Ovary (tissue), 9 donors: ENCODE measurements around the gene FCN2. TPM values are rescaled to one million over a fixed set of nuclear protein-coding genes. Genes with fewer than 3 reads are reported as not detected.

Source experiments
- DNase-seq, 5 donors: peaks; one replicate each; pipeline ENCODE4 v3.0.0-alpha.2; 2019 to 2020
- H3K27ac ChIP-seq, 2 donors: fragments of 200-600 bp; one replicate each; pipeline versions ENCODE4 v1.5.1 to v1.8.0; 2019 to 2022
- H3K27me3 ChIP-seq: fragments of 200-600 bp; one replicate; pipeline ENCODE4 v1.8.0; 2022
- H3K36me3 ChIP-seq: fragments of 200-600 bp; sonication (generic); one replicate; pipeline ENCODE4 v1.5.1; 2019
- H3K4me1 ChIP-seq: one replicate; pipeline ENCODE4 v1.8.1; 2013; ENCODE audit warnings: mild to moderate bottlenecking, moderate library complexity; ENCODE audit not compliant: insufficient read depth
- H3K4me3 ChIP-seq: fragments of 200-600 bp; sonication (generic); one replicate; pipeline ENCODE4 v1.5.1; 2017
- H3K9me3 ChIP-seq, 2 donors: fragments of 200-600 bp in 1 of 2; sonication (generic) in 1 of 2; one replicate each; pipeline versions ENCODE4 v1.5.1 to v1.8.1; 2013 to 2019; ENCODE audit warnings: mild to moderate bottlenecking in 1 of 2, moderate library complexity in 1 of 2
- EP300 ChIP-seq: sonication (generic); formaldehyde crosslinking; IDR thresholded peaks from one replicate; pipeline ENCODE4 v1.6.1; 2017; ENCODE audit warnings: antibody characterized with exemption
- POLR2A ChIP-seq: fragments of 450-650 bp; IDR thresholded peaks from one replicate; pipeline ENCODE4 v1.6.1; 2017; ENCODE audit warnings: antibody characterized with exemption, mild to moderate bottlenecking, moderate library complexity
- whole genome bisulfite sequencing, 3 donors: extraction: QIAGEN DNeasy Blood & Tissue Kit in 1 of 3; methylation state at CpG; one replicate each; pipeline versions ENCODE4 v1.1.5 to v1.1.7; 2013 to 2017; 5-methylcytosine and 5-hydroxymethylcytosine counted together
- intact Hi-C, 4 donors: fragments of 100-400 bp; cut with DNase I; formaldehyde crosslinking; loops; one replicate each; pipeline versions ENCODE4 v1.11.0 to v1.15.1; 2022 to 2023
- polyA plus RNA-seq, 2 donors: library from polyadenylated mRNA; stranded (reverse); fragments of 200-250 nt in 1 of 2; fragments of 350-450 nt in 1 of 2; fragmentation: Illumina TruSeq in 1 of 2; extraction: RNeasy Lipid Tissue Mini Kit (QIAGEN cat#74804) in 1 of 2; gene quantifications; one replicate each; pipeline ENCODE4 v1.2.3, GENCODE V29; 2013 to 2014
- total RNA-seq, 7 donors: library from RNA; depleted of rRNA in 2 of 7; stranded (reverse); fragments of >200 nt in 2 of 7; fragmentation: NEBNext Ultra II Directional in 3 of 7; extraction: Animal tissue kit (Norgen Biotek cat#: 25700) in 3 of 7; gene quantifications; one replicate each; pipeline versions ENCODE4 v1.1.0 to v1.2.4, GENCODE V29; 2016 to 2023
- TF ChIP-seq, protein P1 (sequence below), 3 donors: fragments of 450-650 bp in 2 of 3; fragments of 200-600 bp in 1 of 3; IDR thresholded peaks; one replicate each; pipeline versions ENCODE4 v1.5.1 to v1.8.0; 2016 to 2022; ENCODE audit warnings: antibody characterized with exemption in 3 of 3, mild to moderate bottlenecking in 1 of 3
- donor health status: DM: no; HTN: no; CAD: no; lungs with moderate emphysema.
- donor health status: DM: no; HTN: no; CAD: no.
- donor health status: Bipolar disorder and iron deficiency.
- donor health status: DM: yes; HTN: yes; CAD: no.
- donor health status: DM: no; HTN: no; CAD: no.
- donor health status: DM: yes; HTN: yes; CAD: no.

Gene FCN2
- total and polyA plus RNA-seq, 9 donors = 0.23 to 1.1 (median 0.33) TPM; not detected in 4

GRCh38 chr9:134858051-134858841 lies 22.4 kb upstream of the FCN2 start:
- intact Hi-C loops = no loop called here
- H3K4me1 ChIP-seq = peaks cover 11% of the 10 kb centered on the region
- no peaks in the 10 kb centered on the region for H3K36me3 ChIP-seq
- 42 to 52% (median 47%) methylated on average over 11 of the region's 11 CpGs for WGBS, 3 donors
- DNase-seq = peak; percentile 49 to 72 (median 58)
- TF ChIP-seq, protein P1, sequence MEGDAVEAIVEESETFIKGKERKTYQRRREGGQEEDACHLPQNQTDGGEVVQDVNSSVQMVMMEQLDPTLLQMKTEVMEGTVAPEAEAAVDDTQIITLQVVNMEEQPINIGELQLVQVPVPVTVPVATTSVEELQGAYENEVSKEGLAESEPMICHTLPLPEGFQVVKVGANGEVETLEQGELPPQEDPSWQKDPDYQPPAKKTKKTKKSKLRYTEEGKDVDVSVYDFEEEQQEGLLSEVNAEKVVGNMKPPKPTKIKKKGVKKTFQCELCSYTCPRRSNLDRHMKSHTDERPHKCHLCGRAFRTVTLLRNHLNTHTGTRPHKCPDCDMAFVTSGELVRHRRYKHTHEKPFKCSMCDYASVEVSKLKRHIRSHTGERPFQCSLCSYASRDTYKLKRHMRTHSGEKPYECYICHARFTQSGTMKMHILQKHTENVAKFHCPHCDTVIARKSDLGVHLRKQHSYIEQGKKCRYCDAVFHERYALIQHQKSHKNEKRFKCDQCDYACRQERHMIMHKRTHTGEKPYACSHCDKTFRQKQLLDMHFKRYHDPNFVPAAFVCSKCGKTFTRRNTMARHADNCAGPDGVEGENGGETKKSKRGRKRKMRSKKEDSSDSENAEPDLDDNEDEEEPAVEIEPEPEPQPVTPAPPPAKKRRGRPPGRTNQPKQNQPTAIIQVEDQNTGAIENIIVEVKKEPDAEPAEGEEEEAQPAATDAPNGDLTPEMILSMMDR (IDR thresholded peaks at IDR 0.05) = no peak
- TF ChIP-seq EP300 (no peak), POLR2A (no peak)
- no peaks in the 10 kb centered on the region for H3K27me3 ChIP-seq
- H3K9me3 ChIP-seq = no peaks in the 10 kb centered on the region
- H3K27ac ChIP-seq = peak overlapping the region in 1 of 2 donors; percentile 22
- H3K4me3 ChIP-seq = no peak overlapping the region

- H3K27ac ChIP-seq = peak overlapping the region in 1 of 2 donors; percentile 64
- H3K9me3 ChIP-seq = no peaks in the 10 kb centered on the region
- TF ChIP-seq, protein P1 (IDR thresholded peaks at IDR 0.05) = no peak
- TF ChIP-seq POLR2A = no peak
- TF ChIP-seq EP300 = no peak
- no peak overlapping the region for H3K4me3 ChIP-seq
- WGBS, 3 donors = 5 to 27% (median 5%) methylated on average over 13 of the region's 13 CpGs
- H3K27me3 ChIP-seq = no peaks in the 10 kb centered on the region
- no peaks in the 10 kb centered on the region for H3K36me3 ChIP-seq
- H3K4me1 ChIP-seq = peaks cover 21% of the 10 kb centered on the region
- peak; percentile 48 to 80 (median 79) for DNase-seq
- intact Hi-C loops = no loop called here
These were observed 20.1 kb upstream of the FCN2 start for GRCh38 chr9:134860510-134860909.

DNA sequence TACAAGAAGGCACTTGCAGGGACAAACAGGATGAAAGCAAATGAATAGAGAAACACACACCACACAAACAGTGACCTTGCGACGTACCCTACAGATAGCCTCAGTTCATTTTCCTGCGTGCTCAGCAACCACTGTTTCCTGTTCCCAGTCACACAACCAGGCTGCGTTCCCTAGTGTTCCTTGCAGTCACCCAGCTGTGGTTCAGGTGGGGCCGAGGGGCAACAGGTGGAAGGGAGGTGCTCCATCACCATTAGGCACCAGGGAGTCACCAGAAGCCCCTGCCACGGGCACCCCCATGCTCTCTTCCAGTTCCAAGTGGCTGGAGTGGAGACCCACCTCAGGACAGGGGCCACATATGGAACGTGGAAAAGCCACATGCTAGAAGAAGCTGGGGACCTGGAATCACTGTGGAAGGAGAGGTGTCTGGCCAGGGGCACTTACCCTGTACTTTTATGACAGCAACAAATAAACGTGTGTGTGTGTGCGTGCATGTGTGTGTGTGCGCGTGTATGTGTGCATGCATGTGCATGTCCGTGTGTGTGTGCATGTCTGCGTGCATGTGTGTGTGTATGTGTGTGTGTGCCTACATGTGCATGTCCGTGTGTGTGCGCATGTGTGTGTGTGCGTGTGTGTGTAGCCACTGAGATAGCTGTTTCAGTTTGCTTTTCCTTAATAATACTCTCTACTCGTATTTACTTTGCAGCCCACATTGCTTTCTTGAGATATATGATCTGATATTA lies 18.8 kb upstream of the FCN2 start:
- peak in 2 of 5 donors; percentile 12 to 28 for DNase-seq
- Histone ChIP-seq H3K36me3 (no peaks in the 10 kb centered on the region), H3K27me3 (no peaks in the 10 kb centered on the region), H3K27ac (no peak overlapping the region), H3K4me1 (peaks cover 21% of the 10 kb centered on the region), H3K9me3 (no peaks in the 10 kb centered on the region), H3K4me3 (no peak overlapping the region)
- no peak for TF ChIP-seq EP300
- TF ChIP-seq, protein P1 (IDR thresholded peaks at IDR 0.05) = no peak
- WGBS, 3 donors = 86 to 91% (median 88%) methylated on average over 17 of the region's 17 CpGs
- intact Hi-C loops = no loop called here

GRCh38 chr9:134863306-134863902 lies 17.2 kb upstream of the FCN2 start:
- Histone ChIP-seq H3K9me3 (no peaks in the 10 kb centered on the region), H3K4me3 (no peak overlapping the region), H3K27me3 (no peaks in the 10 kb centered on the region), H3K4me1 (peaks cover 20% of the 10 kb centered on the region), H3K27ac (no peak overlapping the region), H3K36me3 (no peaks in the 10 kb centered on the region)
- no peak for TF ChIP-seq POLR2A
- no peak for TF ChIP-seq EP300
- TF ChIP-seq, protein P1 (IDR thresholded peaks at IDR 0.05) = no peak
- intact Hi-C loops = no loop called here
- 81 to 96% (median 82%) methylated on average over 16 of the region's 16 CpGs for WGBS, 3 donors
- peak in 3 of 5 donors; percentile 16 to 41 (median 34) for DNase-seq
